Measurements from ENCODE around the gene ARHGAP11A.
"Not testable (repeated sequence)": the region's sequence is repeated elsewhere in the genome, so short reads cannot be mapped to it uniquely, and the experiment has no call there.

- not testable (repeated sequence) for TF ChIP-seq HDAC2 (IDR thresholded peaks at IDR 0.05; ENCODE audit: borderline replicate concordance in 1 of 2, low read depth in 2 of 2, low read length in 2 of 2); POLR2AphosphoS5 (IDR thresholded peaks at IDR 0.05; ENCODE audit: low read depth, low read length); EP300 (IDR thresholded peaks at IDR 0.05; ENCODE audit: borderline replicate concordance in 1 of 2, low read depth in 2 of 2, low read length in 2 of 2); GTF2F1 (IDR thresholded peaks at IDR 0.05; ENCODE audit: borderline replicate concordance, low read depth, low read length); YY1 (IDR thresholded peaks at IDR 0.05; ENCODE audit: low read depth, low read length)
- TF ChIP-seq, protein P1, sequence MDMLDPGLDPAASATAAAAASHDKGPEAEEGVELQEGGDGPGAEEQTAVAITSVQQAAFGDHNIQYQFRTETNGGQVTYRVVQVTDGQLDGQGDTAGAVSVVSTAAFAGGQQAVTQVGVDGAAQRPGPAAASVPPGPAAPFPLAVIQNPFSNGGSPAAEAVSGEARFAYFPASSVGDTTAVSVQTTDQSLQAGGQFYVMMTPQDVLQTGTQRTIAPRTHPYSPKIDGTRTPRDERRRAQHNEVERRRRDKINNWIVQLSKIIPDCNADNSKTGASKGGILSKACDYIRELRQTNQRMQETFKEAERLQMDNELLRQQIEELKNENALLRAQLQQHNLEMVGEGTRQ (IDR thresholded peaks at IDR 0.05; ENCODE audit: low read length): not testable (repeated sequence)
- TF ChIP-seq, protein P2, sequence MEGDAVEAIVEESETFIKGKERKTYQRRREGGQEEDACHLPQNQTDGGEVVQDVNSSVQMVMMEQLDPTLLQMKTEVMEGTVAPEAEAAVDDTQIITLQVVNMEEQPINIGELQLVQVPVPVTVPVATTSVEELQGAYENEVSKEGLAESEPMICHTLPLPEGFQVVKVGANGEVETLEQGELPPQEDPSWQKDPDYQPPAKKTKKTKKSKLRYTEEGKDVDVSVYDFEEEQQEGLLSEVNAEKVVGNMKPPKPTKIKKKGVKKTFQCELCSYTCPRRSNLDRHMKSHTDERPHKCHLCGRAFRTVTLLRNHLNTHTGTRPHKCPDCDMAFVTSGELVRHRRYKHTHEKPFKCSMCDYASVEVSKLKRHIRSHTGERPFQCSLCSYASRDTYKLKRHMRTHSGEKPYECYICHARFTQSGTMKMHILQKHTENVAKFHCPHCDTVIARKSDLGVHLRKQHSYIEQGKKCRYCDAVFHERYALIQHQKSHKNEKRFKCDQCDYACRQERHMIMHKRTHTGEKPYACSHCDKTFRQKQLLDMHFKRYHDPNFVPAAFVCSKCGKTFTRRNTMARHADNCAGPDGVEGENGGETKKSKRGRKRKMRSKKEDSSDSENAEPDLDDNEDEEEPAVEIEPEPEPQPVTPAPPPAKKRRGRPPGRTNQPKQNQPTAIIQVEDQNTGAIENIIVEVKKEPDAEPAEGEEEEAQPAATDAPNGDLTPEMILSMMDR (IDR thresholded peaks at IDR 0.05; ENCODE audit: control extremely low read depth in 1 of 3, insufficient read depth in 1 of 3, low read depth in 1 of 3, low read length in 3 of 3): not testable (repeated sequence)
These were observed 5.8 kb upstream of the ARHGAP11A start for GRCh38 chr15:32609518-32609917.
